GM19468 (cell line): ENCODE measurements around the gene PIEZO2.

Experiments used
- ATAC-seq: cut with Tn5 transposase; IDR thresholded peaks from one replicate; pipeline ENCODE4 v1.9.1; 2021; ENCODE audit warnings: mild to moderate bottlenecking, moderate library complexity, moderate number of reproducible peaks; ENCODE audit not compliant: unreplicated experiment; ENCODE audit errors: extremely low read depth

PIEZO2 gene

DNA sequence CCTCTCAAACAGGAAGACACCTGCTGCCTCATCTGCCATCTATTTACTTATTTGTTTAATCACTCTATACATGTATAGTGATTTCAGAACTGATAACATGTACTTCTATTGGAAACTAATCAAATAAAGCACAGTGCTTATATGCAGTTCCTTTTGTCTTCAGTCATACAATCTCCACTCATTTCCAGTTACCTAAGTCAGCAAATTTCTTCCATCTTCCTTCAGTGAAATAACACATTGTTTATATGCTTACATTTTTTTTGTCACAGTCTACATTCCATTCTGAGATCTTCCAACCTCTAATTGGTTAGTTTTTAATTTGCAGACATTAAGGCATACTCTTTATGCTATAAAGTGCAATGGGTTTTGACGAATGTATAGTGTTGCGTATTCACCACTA lies 323.0 kb downstream of the PIEZO2 start:
- ATAC-seq = no peak

DNA sequence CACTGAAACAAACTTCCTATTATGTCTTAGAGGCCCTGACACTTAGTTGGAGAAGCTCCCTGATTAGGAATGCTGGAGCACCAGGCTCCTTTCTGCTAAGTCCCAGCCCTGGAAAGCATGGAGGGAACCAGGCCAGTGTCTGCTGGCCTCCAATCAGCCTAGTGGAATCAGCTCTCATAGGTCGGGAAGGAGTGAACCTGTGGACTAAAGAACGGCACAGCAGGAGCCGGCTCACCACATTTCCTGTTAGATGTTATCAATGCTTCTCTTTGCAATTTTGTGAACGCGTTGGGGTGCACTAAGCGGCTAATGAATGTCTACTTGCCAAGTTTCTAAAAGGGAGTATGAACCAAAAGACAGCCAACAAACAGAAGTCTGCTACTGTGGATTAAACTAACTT lies 326.9 kb downstream of the PIEZO2 start:
- ATAC-seq = no peak

DNA sequence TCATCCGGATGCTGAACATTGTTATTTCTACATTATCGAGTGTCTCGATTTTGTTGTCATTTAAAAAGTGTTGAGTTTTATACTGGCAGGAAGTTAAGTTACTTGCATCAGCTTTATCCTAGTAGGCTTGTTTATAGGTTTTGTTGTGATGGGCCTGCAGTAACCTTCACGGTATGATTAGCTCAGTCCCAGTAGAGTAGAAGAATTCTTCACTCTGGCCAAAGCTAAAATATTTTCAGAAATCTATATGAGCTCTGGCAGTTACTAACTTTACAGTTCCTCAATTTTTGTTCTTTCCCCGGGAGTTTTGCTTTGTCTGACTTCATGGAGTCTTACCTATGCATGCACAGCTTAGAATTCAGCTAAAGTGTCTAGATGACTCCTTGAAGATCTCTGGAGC lies 328.7 kb downstream of the PIEZO2 start:
- ATAC-seq = no peak

DNA sequence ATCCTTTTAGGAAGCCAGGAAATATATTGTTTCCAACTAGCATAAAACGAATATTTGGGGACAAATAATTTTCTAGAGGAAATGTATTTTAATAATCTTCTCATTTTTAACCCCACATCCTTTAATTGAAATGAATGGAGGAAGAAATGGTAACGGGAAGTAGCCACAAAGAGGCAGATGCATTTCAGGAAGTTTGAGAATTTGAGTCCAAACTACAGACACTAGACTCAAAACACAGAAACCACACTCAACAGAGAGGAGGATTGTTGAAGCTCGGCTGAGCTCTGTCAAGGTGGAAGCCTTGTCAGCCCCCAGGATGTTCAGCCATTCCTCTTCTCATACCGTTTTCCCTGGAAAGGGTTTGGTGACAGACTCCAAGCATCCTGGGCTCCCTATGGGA lies 335.0 kb downstream of the PIEZO2 start:
- no peak for ATAC-seq

DNA sequence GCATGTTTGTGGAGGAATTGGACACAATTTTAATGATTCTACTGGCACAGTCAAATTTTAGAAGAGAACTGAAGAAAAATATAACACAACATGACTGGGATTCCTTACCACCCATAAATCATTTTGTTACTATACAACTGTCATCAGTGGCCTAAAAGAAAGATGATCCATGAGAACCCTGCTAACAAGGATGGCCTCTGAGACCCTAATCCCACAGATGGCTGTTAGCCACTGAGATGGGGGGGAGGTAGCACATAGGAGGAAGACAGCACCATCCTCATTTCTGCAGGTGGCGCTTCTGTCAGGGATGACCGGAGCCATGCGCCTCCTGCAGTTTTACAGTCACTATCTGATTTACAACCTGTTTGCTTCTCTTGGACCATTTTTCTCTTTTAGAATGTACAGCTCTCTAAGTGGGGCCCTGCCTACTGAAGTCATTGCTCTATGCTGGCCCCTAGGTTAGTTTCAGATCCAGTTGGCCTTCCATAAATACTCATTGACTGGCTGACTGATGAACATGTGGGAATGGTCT lies 343.7 kb downstream of the PIEZO2 start:
- ATAC-seq = no peak

DNA sequence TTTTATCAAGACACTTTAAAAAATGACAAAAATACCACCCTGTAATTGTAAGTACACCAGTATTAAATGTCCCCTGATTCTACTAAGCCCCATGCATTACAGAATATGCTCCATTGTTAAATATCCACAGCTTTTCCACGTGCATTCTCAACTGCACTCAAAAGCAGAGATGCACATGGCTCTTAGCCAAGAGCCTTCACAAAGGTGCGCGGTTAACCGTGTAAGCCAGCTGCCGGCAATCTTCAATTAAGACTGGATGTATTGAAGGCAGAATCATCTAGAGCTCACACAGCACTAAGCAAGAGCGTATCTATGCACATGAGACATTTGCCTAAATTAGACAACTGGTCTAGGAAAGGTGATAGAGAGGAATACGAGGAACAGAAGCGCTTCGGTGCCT lies 345.2 kb downstream of the PIEZO2 start:
- ATAC-seq = no peak

DNA sequence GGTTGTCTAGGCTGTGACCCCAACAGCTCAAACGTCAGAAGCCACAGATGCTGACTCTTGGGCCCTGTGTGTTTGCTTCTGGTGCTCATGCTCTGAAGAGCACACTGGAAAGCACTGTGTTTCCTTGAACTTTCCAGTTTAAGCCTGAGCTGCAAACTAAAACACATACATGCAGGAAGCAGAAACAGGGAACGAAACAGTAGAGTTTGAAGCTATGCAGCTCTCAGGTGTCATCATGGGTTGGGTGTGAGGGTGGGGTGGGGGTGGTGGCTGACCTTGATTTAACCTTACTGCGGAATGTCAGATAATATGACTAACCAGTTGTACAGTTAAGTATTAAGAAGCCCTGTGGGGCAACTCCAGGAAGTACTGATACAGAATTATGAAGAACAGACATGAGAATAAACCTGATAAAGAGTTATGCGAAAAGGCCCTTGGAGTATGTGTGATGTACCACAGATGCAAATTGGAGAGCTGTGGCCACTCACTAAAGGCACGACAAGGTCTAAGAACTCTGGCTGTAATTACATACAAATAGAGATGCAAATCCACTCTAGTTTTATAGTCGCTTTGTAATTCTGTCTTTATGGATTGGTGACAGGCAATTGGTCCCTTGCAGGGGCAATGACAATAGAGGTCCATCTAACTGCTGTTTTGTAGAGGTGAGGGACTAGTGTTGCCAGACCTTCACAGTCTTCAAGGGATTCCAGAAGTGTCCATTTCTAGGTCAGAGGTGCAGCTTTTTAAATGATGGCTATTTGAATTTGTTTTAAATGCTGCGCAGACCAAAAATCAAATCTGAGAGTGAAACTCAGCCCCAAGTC lies 350.4 kb downstream of the PIEZO2 start:
- no peak for ATAC-seq

DNA sequence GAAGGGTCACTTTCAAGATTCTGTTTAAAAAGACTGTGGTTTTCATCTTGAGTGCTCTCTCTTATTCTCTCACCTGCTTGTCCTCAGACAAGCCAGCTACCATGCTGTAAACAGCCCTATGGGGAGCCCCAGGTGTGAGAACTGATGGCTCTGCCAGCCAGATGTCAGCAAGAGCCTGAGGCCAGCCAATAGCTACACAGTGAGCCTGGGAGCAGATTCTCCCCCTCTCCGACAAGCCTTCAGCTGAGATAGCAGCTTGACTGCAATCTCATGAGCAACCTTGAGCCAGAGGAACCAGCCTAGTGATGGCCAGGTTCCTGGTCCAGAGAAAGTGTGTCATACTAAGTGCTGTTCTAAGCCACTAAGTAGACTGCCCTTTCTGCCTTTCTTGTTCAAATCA lies 351.5 kb downstream of the PIEZO2 start:
- ATAC-seq = no peak

DNA sequence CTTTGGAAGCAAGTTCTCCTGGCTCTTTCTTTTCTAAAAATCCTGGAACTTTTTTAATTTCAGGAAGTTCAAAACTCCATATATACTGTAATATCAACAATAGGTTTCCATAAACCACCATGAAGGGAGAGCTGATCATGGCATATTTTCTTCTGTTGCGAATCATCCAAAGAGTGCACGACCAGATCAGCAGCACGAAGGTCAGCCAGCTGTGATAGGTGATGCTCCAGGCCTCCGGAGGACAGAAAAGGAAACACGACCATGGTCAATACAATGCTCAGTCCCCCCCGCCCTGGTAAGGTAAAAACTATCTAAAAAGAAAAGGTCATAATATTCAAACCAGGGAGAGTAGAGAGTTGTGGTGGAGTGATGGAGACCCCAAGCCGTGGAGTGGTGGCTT lies 354.6 kb downstream of the PIEZO2 start:
- ATAC-seq = no peak

DNA sequence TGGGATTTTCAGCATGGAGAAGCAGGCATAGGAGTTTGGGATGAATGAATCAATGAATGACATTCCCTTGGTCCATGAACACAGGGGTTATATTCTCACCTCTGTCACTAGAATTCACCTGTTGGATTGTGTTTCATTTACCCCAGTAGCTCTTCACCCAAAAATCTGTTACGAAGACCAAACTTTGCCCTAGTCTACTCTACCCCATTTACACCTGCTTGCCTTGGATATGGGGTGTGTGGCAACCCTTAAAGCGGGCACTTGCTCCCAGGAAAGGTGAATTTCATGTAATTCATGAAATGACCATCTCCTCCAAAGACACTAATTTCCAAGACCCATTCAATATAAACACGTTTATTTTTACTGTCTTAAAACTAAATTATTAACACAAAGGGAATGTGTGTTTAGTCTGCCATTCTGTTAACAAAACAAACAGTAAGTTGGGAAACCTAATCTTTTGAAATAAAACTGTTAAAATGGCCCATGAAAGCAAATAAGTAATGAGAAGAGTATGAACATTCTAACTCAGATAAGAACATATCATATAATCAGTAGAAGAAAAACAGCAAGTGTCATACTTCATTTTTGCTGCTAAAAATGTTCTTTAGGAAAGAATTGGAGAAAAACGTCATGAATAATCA lies 355.5 kb downstream of the PIEZO2 start:
- no peak for ATAC-seq

DNA sequence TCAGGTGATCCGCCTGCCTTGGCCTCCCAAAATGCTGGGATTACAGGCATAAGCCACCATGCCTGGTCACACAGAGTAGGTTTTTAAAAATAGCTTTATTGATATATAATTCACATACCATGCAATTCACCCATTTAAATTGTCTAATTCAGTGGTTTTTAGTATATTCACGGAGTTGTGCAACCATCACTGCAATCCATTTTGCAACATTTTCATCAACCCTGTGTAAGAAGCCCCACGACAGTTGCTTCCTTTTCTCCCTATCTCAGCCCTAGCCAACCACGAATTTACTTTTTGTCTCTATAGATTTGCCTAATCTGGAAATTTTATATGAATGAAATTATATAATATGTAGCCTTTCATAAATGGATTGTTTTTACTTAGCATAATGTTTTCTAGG lies 357.2 kb downstream of the PIEZO2 start:
- no peak for ATAC-seq

DNA sequence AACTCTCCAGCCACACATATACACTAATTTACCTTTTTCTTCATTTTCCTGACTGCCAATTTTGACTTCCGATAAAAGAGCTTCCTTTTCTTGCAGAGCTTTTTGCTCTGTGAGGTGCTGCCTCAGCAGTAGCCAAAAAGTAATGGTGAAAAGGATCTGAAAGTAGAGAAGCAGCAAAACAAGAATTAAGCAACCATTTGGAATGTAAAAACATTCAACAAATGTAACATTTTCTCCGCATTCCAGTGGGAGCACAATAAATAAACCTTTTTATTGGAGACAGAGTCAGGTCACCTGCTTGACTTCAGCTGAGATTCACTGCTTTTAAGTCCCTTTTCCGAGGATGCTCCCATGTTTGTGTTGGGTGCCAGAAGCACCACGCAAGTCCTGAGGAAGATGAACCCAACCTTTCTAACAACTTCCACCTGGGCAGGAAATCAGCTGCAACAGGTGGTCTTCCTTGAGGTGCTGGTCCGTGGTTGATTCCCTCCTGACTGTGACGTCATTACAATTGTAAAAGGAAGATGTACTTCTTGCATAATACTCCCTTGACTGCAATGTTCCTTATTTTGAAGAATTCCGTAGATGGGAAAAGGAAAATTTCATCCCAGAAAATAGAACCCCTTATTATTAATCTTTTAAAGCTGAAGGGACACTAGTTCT lies 358.1 kb downstream of the PIEZO2 start:
- ATAC-seq = no peak

DNA sequence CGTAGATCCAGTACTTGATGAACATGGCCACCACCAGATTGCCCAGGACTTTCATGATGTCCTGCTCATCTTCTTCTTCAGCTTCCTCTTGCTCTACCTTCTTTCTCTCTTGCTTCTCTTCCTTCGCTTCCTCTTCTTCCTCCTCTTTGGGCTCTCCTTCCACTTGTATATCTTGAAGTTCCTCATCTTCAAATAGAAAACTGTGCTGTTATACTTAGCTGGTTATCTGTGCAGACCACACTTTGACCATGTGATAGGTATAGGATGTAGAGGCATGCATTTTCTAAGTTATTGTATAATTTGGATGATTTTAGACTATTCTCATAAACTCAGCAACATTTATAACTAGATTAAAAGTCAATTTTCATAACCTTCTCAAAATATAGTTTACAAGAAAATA lies 360.2 kb downstream of the PIEZO2 start:
- no peak for ATAC-seq

DNA sequence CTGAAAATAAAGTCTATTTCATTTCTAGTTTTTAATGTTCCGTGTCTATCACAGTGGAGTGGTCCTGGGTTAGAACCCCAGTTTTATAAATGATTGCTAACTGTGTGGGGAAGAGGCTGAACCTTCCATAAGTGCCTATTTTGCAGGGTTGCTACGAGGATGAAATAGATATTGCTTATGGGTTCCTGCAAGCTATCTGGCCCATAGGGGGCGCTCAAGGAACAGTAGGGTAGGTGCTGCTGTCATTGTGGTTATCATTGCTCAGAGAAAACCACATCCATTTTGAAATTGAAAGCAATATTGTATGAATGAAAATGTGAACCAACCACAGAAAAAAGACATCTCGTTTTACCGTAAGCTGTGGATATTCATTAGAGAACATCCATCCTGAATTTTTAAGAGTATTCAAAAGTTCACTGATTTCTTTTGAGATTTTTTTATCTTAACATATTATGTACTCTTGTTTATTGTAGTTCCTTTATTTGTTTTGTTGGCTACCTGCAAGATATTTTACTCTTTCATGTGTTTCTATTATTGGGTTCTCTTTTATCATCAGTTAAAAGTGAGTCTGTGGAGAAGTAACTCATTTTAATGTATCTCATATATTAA lies 362.0 kb downstream of the PIEZO2 start:
- peak; percentile 78 for ATAC-seq

DNA sequence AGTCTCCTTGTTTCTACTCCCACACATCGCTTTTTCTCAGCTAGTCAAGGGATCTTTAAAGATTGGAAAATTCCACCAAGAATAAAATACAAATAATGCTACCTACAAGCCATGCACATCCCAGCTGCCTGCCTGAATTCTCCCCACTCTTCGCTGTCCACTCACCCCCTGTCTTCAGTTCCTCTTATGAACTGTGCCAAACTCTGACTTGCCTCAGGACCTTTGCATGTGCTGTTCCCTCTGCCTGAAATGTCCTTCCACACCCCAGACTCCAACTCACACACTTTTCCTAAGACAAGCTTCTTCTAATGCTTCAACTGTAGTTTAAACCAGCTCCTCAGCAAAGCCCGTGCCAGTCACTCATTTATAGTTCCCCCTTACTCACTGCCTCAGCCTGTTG lies 363.6 kb downstream of the PIEZO2 start:
- ATAC-seq = no peak

DNA sequence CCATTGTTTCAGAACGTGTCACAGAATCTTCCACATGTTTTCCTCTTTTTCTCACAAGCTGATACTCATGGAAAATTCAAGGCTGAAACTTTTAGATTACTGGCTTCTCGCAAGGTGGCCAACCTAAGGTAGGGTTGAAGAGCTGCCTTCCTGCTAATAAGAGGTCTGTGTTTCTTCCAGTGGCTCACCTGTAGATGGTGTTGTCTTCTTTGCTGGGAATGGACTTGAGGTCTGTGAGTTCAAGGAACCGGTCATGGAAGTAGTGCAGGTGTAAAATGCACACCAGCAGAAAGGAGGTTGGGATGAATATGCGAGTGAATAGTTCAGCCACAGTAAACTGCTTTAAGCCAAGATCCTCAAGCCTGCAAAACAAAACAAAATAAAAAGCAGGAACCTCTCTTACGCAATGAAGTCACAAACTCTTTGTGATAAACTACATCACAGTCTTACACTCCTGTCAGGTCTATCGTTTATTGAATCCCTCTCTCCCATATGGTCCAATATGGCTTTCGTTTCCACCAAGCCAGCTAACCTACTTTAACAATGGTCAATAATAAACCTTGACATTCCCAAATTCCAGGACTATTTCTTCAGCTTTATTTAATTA lies 364.7 kb downstream of the PIEZO2 start:
- ATAC-seq = no peak

DNA sequence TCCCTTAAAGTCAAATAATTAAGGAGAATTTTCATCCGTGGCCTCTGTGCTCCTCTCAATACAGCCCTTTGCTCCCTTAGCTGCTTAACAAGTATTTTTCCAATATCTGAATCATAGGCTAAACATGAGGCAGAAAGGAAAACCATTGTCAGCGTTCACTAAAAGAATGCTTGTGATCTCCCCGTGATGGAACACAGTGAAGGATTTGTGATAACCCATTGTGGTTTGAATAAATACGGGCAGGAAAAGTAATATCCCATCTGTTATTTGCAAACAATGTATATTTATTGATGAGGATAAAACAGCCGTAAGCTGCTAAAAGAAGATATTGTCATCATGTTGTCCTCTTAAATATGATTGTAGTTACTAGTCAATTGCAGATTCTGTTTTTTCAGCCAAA lies 365.4 kb downstream of the PIEZO2 start:
- no peak for ATAC-seq

DNA sequence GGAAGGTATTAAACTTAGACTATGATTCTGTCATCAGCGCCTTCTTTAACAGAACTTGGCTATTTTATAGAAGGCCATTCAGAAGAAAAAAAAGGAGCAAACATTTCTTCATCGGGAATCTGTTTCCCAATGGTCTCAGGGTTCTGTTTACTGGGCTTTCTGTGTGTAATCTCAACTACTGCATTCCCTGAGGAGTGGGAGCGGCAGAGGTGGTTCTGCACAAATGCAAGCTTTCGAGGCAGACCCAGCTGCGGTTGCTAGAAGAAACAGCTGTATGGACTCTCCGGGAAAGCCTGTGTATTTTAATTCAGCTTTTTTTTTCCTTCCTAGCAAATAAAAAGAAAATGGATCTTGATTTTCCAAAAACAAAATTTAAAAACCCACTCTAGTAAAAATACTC lies 372.9 kb downstream of the PIEZO2 start:
- no peak for ATAC-seq

DNA sequence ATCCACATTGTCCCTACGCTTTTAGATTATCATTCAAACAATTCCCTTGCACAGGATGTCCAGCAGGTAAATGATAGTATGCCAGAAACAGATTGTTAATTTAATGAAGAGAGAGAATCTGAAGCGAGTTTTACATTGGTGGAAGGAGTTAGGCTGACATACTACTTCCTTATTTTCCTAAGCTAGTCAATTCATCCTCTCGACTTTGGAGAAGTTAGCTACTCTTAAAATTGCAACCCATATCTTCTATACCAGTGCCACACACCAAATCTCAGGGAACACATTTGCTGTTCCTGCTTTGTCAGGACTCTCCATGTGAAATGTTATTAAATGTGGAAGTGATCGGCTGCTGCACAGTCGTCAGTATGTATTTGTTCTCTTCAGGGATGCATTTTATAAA lies 374.3 kb downstream of the PIEZO2 start:
- ATAC-seq = no peak

DNA sequence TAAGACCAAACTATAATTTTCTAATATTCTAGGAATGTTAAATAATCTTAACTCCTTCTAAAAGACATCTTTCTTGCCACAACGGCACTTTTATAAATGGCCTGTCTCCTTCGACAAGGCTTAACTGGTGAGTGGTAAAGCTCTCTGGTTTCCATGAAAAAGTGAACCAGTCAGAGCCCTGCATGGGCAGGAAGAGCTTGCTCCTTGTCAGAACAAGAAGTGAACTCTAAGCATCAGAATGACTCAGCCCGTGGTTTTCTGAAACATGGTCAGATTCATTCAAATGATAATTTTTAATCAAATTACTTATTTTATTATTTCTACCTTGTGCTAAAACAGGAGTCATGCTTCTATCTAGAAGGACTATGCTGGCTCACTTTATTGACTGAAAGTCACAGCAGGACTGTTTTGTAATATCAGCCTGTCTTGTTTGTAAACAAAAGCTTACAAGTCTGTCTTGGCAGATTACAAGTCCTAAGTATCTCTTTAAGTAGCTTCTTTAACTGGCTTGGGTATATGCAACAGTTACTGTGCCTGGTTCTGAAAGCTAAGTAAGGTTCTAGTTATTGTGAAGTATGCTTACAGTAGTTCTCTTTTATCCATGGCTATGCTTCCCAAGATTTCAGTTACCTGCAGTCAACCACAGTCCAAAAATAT lies 378.2 kb downstream of the PIEZO2 start:
- no peak for ATAC-seq
